ENCODE results near the gene PRND. TPM values are rescaled to one million over a fixed set of nuclear protein-coding genes. Genes with fewer than 3 reads are reported as not detected.

PRND gene
- total and polyA plus RNA-seq, 2 of the 13 experiments (the other 11 are each of a cell fraction or from before 2014, with no cell fraction given), result not detected

GRCh38 chr20:4759100-4759884 is 37.6 kb downstream of the PRND start (continued):
- TF ChIP-seq, protein P1, sequence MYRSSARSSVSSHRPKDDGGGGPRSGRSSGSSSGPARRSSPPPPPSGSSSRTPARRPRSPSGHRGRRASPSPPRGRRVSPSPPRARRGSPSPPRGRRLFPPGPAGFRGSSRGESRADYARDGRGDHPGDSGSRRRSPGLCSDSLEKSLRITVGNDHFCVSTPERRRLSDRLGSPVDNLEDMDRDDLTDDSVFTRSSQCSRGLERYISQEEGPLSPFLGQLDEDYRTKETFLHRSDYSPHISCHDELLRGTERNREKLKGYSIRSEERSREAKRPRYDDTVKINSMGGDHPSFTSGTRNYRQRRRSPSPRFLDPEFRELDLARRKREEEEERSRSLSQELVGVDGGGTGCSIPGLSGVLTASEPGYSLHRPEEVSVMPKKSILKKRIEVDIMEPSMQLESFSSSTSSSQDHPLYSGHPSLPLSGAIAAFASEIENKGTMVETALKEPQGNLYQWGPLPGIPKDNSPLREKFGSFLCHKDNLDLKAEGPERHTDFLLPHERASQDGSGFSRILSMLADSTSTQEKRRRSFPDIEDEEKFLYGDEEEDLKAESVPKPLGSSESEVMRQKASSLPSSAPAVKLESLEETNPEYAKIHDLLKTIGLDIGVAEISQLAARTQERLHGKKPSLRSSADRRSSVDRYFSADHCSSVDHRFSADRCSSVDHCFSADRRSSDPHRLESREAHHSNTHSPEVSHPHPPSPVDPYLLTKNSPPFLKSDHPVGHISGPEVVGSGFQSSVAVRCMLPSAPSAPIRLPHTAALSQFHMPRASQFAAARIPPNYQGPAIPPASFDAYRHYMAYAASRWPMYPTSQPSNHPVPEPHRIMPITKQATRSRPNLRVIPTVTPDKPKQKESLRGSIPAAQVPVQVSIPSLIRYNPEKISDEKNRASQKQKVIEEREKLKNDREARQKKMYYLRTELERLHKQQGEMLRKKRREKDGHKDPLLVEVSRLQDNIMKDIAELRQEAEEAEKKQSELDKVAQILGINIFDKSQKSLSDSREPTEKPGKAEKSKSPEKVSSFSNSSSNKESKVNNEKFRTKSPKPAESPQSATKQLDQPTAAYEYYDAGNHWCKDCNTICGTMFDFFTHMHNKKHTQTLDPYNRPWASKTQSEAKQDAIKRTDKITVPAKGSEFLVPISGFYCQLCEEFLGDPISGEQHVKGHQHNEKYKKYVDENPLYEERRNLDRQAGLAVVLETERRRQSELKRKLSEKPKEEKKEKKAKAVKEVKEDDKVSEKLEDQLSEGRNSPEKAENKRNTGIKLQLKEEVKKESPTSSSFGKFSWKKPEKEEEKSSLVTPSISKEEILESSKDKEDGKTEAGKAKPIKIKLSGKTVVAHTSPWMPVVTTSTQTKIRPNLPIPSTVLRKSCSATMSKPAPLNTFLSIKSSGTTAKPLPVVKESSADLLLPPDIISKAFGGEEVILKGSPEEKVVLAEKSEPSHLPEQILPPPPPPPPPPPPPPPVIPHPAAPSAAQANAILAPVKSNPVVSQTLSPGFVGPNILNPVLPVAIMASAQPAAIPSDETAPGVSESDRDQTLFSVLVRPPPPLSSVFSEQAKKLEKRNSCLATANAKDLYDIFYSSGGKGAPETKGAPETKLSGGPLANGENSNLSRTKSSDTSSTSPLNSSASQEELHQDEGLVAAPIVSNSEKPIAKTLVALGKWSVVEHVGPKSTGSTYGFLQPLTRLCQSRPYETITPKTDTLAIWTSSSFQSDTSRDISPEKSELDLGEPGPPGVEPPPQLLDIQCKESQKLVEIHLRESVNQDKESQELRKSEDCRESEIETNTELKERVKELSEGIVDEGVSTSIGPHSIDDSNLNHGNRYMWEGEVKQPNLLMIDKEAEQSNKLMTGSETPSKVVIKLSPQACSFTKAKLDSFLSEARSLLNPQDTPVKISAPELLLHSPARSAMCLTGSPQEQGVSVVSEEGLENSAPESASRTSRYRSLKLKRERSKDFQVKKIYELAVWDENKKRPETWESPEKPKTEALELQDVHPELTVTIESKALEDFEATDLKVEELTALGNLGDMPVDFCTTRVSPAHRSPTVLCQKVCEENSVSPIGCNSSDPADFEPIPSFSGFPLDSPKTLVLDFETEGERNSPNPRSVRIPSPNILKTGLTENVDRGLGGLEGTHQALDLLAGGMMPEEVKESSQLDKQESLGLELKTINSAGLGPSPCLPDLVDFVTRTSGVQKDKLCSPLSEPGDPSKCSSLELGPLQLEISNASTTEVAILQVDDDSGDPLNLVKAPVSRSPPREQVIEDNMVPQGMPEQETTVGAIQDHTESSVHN (CRISPR knock-in tag; IDR thresholded peaks at IDR 0.05), result 0 out of 2 replicates have a peak, but pooled peaks have one; percentile 61
- TF ChIP-seq, protein P2, sequence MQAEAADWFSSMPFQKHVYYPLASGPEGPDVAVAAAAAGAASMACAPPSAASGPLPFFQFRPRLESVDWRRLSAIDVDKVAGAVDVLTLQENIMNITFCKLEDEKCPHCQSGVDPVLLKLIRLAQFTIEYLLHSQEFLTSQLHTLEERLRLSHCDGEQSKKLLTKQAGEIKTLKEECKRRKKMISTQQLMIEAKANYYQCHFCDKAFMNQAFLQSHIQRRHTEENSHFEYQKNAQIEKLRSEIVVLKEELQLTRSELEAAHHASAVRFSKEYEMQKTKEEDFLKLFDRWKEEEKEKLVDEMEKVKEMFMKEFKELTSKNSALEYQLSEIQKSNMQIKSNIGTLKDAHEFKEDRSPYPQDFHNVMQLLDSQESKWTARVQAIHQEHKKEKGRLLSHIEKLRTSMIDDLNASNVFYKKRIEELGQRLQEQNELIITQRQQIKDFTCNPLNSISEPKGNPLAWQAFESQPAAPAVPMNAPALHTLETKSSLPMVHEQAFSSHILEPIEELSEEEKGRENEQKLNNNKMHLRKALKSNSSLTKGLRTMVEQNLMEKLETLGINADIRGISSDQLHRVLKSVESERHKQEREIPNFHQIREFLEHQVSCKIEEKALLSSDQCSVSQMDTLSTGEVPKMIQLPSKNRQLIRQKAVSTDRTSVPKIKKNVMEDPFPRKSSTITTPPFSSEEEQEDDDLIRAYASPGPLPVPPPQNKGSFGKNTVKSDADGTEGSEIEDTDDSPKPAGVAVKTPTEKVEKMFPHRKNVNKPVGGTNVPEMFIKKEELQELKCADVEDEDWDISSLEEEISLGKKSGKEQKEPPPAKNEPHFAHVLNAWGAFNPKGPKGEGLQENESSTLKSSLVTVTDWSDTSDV (CRISPR knock-in tag; IDR thresholded peaks at IDR 0.05), result 0 out of 2 replicates have a peak, but pooled peaks have one; percentile 50
- TF ChIP-seq SMC3 (IDR thresholded peaks at IDR 0.05; ENCODE audit: low read length) (peak; percentile 69; the same call in 1 of the 2 replicates), ZNF556 (CRISPR knock-in tag; IDR thresholded peaks at IDR 0.05; ENCODE audit: borderline replicate concordance) (peak; percentile 44; the same call in 1 of the 2 replicates), REPIN1 (CRISPR knock-in tag; IDR thresholded peaks at IDR 0.05; ENCODE audit: borderline replicate concordance, low read depth) (peak; percentile 35; the same call in 1 of the 2 replicates), ZNF350 (CRISPR knock-in tag; IDR thresholded peaks at IDR 0.05; ENCODE audit: borderline replicate concordance, low read depth) (peak; percentile 76; the same call in 1 of the 2 replicates), ARID5B (CRISPR knock-in tag; IDR thresholded peaks at IDR 0.05) (0 out of 2 replicates have a peak, but pooled peaks have one; percentile 18), ZSCAN31 (CRISPR knock-in tag; IDR thresholded peaks at IDR 0.05; ENCODE audit: low read depth) (0 out of 2 replicates have a peak, but pooled peaks have one; percentile 36), KMT2A (CRISPR knock-in tag; IDR thresholded peaks at IDR 0.05) (0 out of 2 replicates have a peak, but pooled peaks have one; percentile 25), ZNF782 (CRISPR knock-in tag; IDR thresholded peaks at IDR 0.05; ENCODE audit: borderline replicate concordance) (0 out of 2 replicates have a peak, but pooled peaks have one; percentile 51)

All from HepG2 (cell line).